ENCODE data around the gene RYR2. TPM values are rescaled to one million over a fixed set of nuclear protein-coding genes. Genes with fewer than 3 reads are reported as not detected.

Gene RYR2
- total RNA-seq, 1 donor from 2014 or later: 0.19 TPM

DNA sequence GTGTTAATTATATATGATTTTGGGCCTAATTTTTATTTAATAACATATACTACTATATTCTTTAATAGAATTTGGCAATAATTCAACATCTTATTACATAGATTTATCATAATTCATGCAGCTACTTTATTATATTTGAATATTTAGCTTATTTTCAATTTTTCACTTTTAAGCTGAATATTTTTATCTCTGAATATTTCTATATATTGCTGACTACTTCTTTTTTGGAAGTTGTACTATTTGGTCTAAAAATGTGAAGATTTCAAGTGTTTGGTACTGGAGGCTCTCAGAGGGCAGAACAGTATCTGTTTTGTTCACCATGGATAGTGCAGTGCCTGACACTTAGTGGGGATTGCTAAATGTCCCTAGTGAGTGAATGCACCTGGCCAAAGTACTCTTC lies 389.5 kb downstream of the RYR2 start:
- DNase-seq (ENCODE audit: low spot score, unreplicated experiment): no peak
- no peaks in the 10 kb centered on the region for H3K36me3 Mint-ChIP-seq (ENCODE audit: insufficient read depth)
- no peaks in the 10 kb centered on the region for H3K27me3 Mint-ChIP-seq
- H3K4me1 Mint-ChIP-seq (ENCODE audit: low read depth): no peaks in the 10 kb centered on the region
- TF ChIP-seq, protein P1, sequence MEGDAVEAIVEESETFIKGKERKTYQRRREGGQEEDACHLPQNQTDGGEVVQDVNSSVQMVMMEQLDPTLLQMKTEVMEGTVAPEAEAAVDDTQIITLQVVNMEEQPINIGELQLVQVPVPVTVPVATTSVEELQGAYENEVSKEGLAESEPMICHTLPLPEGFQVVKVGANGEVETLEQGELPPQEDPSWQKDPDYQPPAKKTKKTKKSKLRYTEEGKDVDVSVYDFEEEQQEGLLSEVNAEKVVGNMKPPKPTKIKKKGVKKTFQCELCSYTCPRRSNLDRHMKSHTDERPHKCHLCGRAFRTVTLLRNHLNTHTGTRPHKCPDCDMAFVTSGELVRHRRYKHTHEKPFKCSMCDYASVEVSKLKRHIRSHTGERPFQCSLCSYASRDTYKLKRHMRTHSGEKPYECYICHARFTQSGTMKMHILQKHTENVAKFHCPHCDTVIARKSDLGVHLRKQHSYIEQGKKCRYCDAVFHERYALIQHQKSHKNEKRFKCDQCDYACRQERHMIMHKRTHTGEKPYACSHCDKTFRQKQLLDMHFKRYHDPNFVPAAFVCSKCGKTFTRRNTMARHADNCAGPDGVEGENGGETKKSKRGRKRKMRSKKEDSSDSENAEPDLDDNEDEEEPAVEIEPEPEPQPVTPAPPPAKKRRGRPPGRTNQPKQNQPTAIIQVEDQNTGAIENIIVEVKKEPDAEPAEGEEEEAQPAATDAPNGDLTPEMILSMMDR (IDR thresholded peaks at IDR 0.05; ENCODE audit: unreplicated experiment): no peak
- no peak overlapping the region for H3K4me3 Mint-ChIP-seq (ENCODE audit: low read depth)
- no peaks in the 10 kb centered on the region for H3K9me3 Mint-ChIP-seq (ENCODE audit: low read depth)
- no peak overlapping the region for H3K27ac Mint-ChIP-seq

DNA sequence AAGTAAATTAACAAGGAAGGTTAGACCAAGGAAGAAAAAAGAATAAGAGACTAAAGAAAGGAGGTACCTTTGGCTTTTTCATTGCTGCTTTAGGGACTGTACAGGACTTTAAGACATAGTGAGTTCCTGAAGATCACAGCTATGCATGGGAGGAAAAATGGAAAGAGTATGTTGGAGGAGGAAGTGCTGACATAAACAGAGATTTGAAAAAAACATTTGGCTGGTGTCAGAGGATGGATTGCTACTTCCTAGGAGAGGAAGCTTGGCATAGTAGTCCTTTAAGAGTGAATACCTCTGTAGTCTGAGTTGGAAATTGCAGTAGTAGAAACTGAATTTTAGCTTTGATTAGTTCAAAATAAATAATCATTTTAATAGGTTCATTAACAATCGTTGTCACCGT lies 398.4 kb downstream of the RYR2 start:
- no peak overlapping the region for H3K4me3 Mint-ChIP-seq (ENCODE audit: low read depth)
- H3K9me3 Mint-ChIP-seq (ENCODE audit: low read depth): no peaks in the 10 kb centered on the region
- no peaks in the 10 kb centered on the region for H3K4me1 Mint-ChIP-seq (ENCODE audit: low read depth)
- TF ChIP-seq, protein P1 (IDR thresholded peaks at IDR 0.05; ENCODE audit: unreplicated experiment): no peak
- DNase-seq (ENCODE audit: low spot score, unreplicated experiment): no peak
- H3K36me3 Mint-ChIP-seq (ENCODE audit: insufficient read depth): no peaks in the 10 kb centered on the region
- no peak overlapping the region for H3K27ac Mint-ChIP-seq
- H3K27me3 Mint-ChIP-seq: no peaks in the 10 kb centered on the region

DNA sequence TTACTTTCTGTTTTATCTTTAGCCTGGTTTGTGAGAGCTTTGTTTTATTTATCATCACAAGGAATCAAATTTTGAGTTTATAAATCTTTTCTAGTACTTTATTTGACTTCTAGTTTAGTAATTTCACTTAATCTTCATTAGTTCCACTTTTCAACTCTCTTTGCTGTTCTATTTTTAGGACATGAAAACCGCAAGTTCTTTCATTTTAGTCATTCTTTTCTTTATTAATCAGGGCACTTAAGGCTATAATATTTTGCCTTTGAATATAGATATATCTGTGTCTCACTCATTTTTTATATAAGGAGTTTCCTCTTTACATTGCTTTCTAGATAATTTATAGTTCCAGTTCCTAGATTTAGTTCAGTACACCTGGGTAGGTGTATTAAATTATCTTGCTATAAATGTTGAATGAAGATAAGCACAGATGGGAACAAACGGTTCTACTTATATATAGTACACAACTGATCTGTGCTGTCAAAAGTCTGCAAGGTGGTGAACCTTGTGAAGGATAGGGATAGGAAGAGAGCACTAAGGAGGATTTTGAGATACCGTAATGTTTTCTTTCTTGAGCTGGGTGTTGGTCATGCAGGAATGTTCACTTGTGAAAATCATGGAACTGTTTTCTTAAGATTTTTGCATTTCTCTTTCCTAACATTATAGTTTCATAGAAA lies 402.3 kb downstream of the RYR2 start:
- Mint-ChIP-seq H3K36me3 (ENCODE audit: insufficient read depth) (no peaks in the 10 kb centered on the region), H3K9me3 (ENCODE audit: low read depth) (no peaks in the 10 kb centered on the region), H3K4me1 (ENCODE audit: low read depth) (no peaks in the 10 kb centered on the region), H3K27ac (no peak overlapping the region), H3K4me3 (ENCODE audit: low read depth) (no peak overlapping the region), H3K27me3 (no peaks in the 10 kb centered on the region)
- TF ChIP-seq, protein P1 (IDR thresholded peaks at IDR 0.05; ENCODE audit: unreplicated experiment): no peak
- no peak for DNase-seq (ENCODE audit: low spot score, unreplicated experiment)

DNA sequence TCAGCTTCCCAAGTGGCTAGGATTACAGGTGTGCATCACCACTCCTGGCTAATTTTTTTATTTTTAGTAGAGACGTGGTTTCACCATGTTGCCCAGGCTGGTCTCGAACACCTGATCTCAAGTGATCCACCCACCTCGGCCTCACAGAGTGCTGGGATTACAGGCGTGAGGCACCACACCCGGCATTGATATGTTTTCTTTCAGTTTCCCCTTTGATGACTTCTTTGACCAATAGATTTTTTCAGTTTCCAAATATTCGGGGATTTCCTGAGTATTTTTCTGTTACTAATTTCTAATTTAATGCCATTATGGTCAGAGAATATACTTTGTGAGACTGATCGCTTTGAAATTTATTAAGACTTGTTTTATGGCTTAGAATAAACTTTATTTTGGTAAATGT lies 406.1 kb downstream of the RYR2 start:
- Mint-ChIP-seq H3K4me1 (ENCODE audit: low read depth) (no peaks in the 10 kb centered on the region), H3K4me3 (ENCODE audit: low read depth) (no peak overlapping the region), H3K27ac (no peak overlapping the region), H3K36me3 (ENCODE audit: insufficient read depth) (no peaks in the 10 kb centered on the region), H3K27me3 (no peaks in the 10 kb centered on the region), H3K9me3 (ENCODE audit: low read depth) (no peaks in the 10 kb centered on the region)
- no peak for DNase-seq (ENCODE audit: low spot score, unreplicated experiment)
- TF ChIP-seq, protein P1 (IDR thresholded peaks at IDR 0.05; ENCODE audit: unreplicated experiment): no peak

DNA sequence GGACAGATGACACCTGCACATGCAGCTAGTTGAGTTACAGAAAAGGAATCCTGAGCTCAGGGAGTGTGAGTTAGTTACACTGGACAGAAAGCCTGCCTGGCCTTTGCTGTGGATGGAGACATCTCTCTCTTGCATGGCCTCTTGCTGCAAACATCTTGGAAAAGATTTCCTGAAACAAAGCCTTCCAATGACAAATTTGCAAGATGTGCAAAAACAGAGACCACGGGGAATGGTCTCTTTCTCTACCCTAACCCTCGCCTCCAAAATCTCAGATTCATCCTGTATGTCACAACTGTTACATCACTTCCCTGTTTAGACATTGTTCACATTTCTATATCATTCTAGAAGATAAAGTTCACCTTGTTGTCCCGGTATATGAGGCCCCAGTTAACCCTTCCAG lies 415.6 kb downstream of the RYR2 start:
- DNase-seq (ENCODE audit: low spot score, unreplicated experiment): no peak
- TF ChIP-seq, protein P1 (IDR thresholded peaks at IDR 0.05; ENCODE audit: unreplicated experiment): no peak

More for the DNA sequence above, 415.6 kb downstream of the RYR2 start:
- H3K4me3 Mint-ChIP-seq (ENCODE audit: low read depth): no peak overlapping the region
- H3K36me3 Mint-ChIP-seq (ENCODE audit: insufficient read depth): no peaks in the 10 kb centered on the region
- no peak overlapping the region for H3K27ac Mint-ChIP-seq
- no peaks in the 10 kb centered on the region for H3K27me3 Mint-ChIP-seq
- no peaks in the 10 kb centered on the region for H3K9me3 Mint-ChIP-seq (ENCODE audit: low read depth)
- H3K4me1 Mint-ChIP-seq (ENCODE audit: low read depth): no peaks in the 10 kb centered on the region

All from progenitor cell of endocrine pancreas (in vitro differentiated cells).